GM19463 (cell line): ENCODE data around the gene HIC2.
A peak's percentile ranks its signal among the peaks of the same experiment; 100 is the strongest.
"Not testable (repeated sequence)": the region's sequence is repeated elsewhere in the genome, so short reads cannot be mapped to it uniquely, and the experiment has no call there.

ENCODE experiments used
- ATAC-seq: cut with Tn5 transposase; IDR thresholded peaks from one replicate; pipeline ENCODE4 v1.9.1; 2021; ENCODE audit warnings: mild to moderate bottlenecking, moderate library complexity; ENCODE audit not compliant: unreplicated experiment

HIC2 gene

GRCh38 chr22:21449531-21450319 lies 32.6 kb downstream of the HIC2 start:
- ATAC-seq, result no peak

GRCh38 chr22:21450320-21450831 lies 33.2 kb downstream of the HIC2 start:
- no peak for ATAC-seq

GRCh38 chr22:21450858-21451353 lies 33.7 kb downstream of the HIC2 start:
- ATAC-seq, result no peak

- no peak for ATAC-seq
These were observed 34.7 kb downstream of the HIC2 start for GRCh38 chr22:21451545-21452520.

- ATAC-seq, result not testable (repeated sequence)
These were observed 35.5 kb downstream of the HIC2 start for GRCh38 chr22:21452666-21453065.

- ATAC-seq, result not testable (repeated sequence)
These were observed 37.8 kb downstream of the HIC2 start for GRCh38 chr22:21454998-21455333.

- ATAC-seq, result no peak
These were observed 38.3 kb downstream of the HIC2 start for GRCh38 chr22:21455334-21456089.

GRCh38 chr22:21457023-21457787 lies 40.0 kb downstream of the HIC2 start:
- no peak for ATAC-seq

GRCh38 chr22:21462672-21463071 lies 45.5 kb downstream of the HIC2 start:
- not testable (repeated sequence) for ATAC-seq

- not testable (repeated sequence) for ATAC-seq
These were observed 50.4 kb downstream of the HIC2 start, which contains the start of gene TMEM191C for GRCh38 chr22:21467337-21468193. Gene TMEM191C, plus strand, starts transcription at chr22:21467387. Its CDS starts 73 bp downstream, at chr22:21467460.

GRCh38 chr22:21468194-21469096 lies 51.3 kb downstream of the HIC2 start:
- peak; percentile 69 for ATAC-seq

GRCh38 chr22:21469097-21469994 lies 52.2 kb downstream of the HIC2 start:
- not testable (repeated sequence) for ATAC-seq

GRCh38 chr22:21472984-21473383 lies 55.8 kb downstream of the HIC2 start:
- not testable (repeated sequence) for ATAC-seq

GRCh38 chr22:21473664-21474063 lies 56.5 kb downstream of the HIC2 start:
- ATAC-seq, result not testable (repeated sequence)

- ATAC-seq, result not testable (repeated sequence)
These were observed 66.9 kb downstream of the HIC2 start for GRCh38 chr22:21484039-21484438.

- ATAC-seq, result not testable (repeated sequence)
These were observed 70.6 kb downstream of the HIC2 start for GRCh38 chr22:21487723-21488122.
